Measurements from ENCODE around the gene TAOK1.

The TAOK1 gene

DNA sequence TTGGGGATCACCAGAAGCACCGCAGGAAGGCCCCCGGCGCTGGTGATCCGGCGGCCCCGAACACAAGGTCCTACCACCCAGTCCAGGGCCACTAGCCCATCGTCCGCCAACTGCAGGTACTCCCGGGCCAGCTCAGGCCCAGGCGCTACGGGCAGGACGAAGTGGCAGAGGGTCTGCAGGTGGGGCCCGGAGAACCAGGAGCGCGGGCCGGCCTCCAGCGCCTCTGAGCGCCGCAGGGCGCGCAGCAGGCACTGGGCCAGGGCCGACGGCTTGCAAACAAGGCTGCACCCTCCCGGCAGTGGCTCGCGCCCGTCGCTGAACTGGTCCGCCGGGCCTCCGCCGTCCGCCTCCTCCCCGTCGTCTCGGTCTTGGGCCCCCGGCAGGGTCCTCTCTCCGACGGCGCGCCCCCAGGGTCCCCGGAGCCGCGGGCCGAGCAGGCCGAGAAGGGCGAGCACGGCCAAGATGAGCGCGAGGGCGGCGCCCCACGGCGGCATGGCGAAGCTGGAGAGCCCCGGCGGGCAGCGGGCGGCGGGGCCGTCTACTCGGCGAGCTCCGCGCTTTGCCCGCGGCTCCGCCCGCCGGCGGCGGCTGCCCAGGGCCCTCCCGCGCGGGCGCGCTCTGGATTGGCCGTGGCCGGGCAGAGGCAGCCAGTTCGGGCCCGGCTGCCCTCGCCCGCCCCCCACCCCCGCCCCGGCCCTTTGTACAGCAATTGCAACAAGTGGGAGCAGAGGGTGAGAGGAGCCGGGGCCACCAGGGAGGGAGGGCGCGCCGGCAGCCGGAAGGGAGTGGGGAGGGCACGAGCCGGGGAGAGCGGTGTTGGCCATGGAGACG is 176.5 kb downstream of the TAOK1 start, which contains the start of gene ABHD15:
ABHD15 (minus strand) TSS at position 565 of the 831 bp plus-strand sequence; CDS start at position 494, 71 bp downstream.
- Histone ChIP-seq H3K4me3 (replicated peaks; ENCODE audit: low read depth, low read length) (peak within 1 kb of the TSS; percentile 72), H3K27me3 (replicated peaks; ENCODE audit: control insufficient read depth, insufficient read depth, low read length) (no peaks in the 10 kb centered on the region), H3K36me3 (ENCODE audit: control insufficient read depth, insufficient read depth, low read length) (peaks cover 7% of the 10 kb centered on the region)
- TF ChIP-seq, protein P1, sequence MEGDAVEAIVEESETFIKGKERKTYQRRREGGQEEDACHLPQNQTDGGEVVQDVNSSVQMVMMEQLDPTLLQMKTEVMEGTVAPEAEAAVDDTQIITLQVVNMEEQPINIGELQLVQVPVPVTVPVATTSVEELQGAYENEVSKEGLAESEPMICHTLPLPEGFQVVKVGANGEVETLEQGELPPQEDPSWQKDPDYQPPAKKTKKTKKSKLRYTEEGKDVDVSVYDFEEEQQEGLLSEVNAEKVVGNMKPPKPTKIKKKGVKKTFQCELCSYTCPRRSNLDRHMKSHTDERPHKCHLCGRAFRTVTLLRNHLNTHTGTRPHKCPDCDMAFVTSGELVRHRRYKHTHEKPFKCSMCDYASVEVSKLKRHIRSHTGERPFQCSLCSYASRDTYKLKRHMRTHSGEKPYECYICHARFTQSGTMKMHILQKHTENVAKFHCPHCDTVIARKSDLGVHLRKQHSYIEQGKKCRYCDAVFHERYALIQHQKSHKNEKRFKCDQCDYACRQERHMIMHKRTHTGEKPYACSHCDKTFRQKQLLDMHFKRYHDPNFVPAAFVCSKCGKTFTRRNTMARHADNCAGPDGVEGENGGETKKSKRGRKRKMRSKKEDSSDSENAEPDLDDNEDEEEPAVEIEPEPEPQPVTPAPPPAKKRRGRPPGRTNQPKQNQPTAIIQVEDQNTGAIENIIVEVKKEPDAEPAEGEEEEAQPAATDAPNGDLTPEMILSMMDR (IDR thresholded peaks at IDR 0.05; ENCODE audit: insufficient read depth, low read length, poor library complexity, severe bottlenecking) = no peak
- DNase-seq (ENCODE audit: extremely low read depth, insufficient read length) = peak; percentile 80

DNA sequence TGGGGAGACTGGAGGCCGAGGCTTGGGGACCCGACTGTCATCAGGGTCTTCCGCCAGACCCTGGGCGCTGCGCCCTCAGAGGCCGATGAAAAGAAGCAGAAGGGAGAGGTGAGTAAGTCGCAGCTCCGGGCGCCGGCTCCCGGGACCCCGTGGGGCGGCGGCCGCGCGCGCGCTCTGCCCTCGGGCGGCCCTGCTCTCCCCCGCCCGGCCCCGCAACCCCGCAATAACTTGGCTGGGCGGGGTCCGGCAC is 177.1 kb downstream of the TAOK1 start:
- TF ChIP-seq, protein P1 (IDR thresholded peaks at IDR 0.05; ENCODE audit: insufficient read depth, low read length, poor library complexity, severe bottlenecking) = no peak
- no peaks in the 10 kb centered on the region for H3K27me3 ChIP-seq (replicated peaks; ENCODE audit: control insufficient read depth, insufficient read depth, low read length)
- peak overlapping the region; percentile 72 for H3K4me3 ChIP-seq (replicated peaks; ENCODE audit: low read depth, low read length)
- no peak for DNase-seq (ENCODE audit: extremely low read depth, insufficient read length)
- peaks cover 3% of the 10 kb centered on the region for H3K36me3 ChIP-seq (ENCODE audit: control insufficient read depth, insufficient read depth, low read length)

DNA sequence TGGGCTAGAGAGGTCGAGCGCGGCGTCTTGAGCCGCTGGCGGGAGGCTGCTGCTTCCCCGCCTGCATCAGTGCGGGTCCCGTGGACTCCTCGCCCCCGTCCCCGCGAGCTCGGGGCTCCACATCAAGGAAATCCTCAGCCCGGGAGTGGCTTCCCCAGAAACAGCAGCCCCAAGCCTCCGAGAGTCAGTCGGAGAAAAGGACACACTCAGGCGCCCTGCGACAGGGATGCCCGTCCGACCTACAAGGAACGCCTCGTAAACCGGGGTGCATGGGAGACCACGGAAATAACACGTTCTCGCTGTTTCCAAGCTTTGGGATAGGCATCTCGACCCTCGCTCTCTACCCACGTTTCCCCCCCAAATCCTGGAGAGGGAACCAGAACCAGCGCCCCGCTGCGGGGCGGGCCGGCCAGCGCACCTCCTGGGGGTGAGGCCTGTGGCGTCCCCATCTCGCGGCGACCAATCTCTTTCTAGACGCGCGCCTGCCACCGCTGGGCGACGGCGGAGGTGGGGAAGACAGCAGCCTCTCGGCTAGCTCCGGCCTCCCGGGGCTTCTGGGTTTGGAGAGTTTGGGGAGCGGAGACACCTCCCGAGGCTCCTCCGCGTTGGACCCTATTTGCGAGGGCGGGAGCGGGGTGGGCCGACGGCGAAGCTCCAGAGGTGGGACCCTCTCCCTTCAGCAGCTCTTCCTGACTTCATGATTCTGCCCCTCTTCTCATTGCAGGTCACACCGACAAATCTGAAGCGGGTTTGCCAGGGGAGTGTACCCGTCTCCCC is 177.6 kb downstream of the TAOK1 start:
- DNase-seq (ENCODE audit: extremely low read depth, insufficient read length) = peak; percentile 88
- peak overlapping the region; percentile 72 for H3K4me3 ChIP-seq (replicated peaks; ENCODE audit: low read depth, low read length)
- no peaks in the 10 kb centered on the region for H3K27me3 ChIP-seq (replicated peaks; ENCODE audit: control insufficient read depth, insufficient read depth, low read length)
- peaks cover 2% of the 10 kb centered on the region for H3K36me3 ChIP-seq (ENCODE audit: control insufficient read depth, insufficient read depth, low read length)
- TF ChIP-seq, protein P1 (IDR thresholded peaks at IDR 0.05; ENCODE audit: insufficient read depth, low read length, poor library complexity, severe bottlenecking) = peak; percentile 68

DNA sequence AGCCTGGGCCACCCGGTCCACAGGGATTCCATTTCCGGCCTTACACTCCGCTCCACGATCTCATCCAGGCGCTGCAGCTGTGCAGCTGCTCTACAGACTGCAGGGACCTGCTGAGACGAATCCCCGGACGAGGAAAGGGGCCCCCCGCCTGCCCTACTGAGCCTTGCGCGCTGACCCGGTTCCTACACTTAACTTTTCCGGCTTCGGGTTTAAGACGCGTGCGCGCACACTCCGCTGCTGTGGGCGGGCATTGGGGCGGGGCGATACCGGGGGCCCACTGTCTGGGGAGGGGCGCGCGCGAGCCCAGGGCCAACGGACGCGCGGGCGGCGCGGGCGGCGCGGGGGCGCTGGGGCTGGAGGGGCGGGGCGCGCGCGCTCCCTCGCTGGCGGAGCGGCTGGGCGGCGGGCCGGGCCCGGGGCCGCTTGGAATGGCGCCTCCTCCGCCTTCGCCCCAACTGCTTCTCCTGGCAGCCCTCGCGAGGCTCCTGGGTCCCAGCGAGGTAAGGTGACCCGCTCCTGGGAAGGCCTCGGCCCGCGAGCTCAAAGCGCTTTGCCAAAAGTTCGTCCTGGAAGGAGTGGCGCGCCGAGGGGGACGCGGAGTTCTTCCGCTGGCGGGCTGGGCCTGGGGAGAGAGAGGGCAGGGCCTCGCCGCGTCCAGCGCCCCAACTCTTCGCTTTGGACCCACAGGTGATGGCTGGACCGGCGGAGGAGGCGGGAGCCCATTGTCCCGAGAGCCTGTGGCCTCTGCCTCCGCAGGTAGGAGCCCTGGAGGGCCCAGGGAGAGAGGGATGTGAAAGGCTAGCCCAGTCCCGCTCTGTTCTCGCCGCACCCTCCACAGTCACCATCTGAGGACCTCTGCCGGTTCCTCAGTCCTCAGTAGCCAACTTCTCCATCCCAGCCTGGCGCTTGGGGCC is 178.4 kb downstream of the TAOK1 start, which contains the start of gene TP53I13:
TP53I13 (plus strand) TSS at position 371 of the 914 bp plus-strand sequence; CDS start at position 429, 58 bp downstream.
- Histone ChIP-seq H3K27me3 (replicated peaks; ENCODE audit: control insufficient read depth, insufficient read depth, low read length) (no peaks in the 10 kb centered on the region), H3K4me3 (replicated peaks; ENCODE audit: low read depth, low read length) (peak within 1 kb of the TSS; percentile 79), H3K36me3 (ENCODE audit: control insufficient read depth, insufficient read depth, low read length) (peaks cover 5% of the 10 kb centered on the region)
- peak; percentile 90 for DNase-seq (ENCODE audit: extremely low read depth, insufficient read length)
- TF ChIP-seq, protein P1 (IDR thresholded peaks at IDR 0.05; ENCODE audit: insufficient read depth, low read length, poor library complexity, severe bottlenecking) = no peak

DNA sequence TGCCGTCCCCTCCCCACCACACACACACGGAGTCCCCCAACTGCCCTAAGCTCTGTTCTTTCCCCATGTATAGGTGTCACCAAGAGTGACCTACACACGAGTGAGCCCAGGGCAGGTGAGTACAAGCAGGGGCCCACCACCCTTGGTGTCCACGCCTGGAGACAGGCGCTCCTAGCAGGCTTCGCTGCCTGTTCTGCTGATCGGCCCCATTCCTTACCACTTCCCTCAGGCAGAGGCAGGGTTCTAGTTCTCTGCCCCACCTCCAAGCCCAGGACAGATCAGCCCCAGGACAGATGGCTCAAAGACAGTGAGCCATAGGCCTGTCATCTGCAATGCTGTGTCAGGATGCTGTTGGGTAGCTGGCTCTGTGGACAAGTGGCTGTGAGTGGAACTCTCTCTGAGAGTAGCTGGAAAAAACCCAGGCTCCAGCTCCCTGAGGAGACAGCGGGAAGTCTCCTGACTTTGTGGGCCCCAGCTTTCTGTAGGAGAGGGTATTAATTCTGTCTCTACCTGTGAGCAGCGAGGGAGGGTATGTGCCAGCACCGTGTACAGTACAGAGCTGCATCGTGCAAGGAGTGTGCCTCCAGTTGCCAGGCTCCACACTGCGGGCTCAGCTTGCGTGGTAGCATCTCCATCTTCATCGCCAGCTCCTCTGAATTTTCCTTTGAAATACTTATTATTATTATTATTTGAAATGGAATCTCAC is 179.2 kb downstream of the TAOK1 start:
- Histone ChIP-seq H3K4me3 (replicated peaks; ENCODE audit: low read depth, low read length) (peak overlapping the region; percentile 79), H3K36me3 (ENCODE audit: control insufficient read depth, insufficient read depth, low read length) (peaks cover 7% of the 10 kb centered on the region), H3K27me3 (replicated peaks; ENCODE audit: control insufficient read depth, insufficient read depth, low read length) (no peaks in the 10 kb centered on the region)
- TF ChIP-seq, protein P1 (IDR thresholded peaks at IDR 0.05; ENCODE audit: insufficient read depth, low read length, poor library complexity, severe bottlenecking) = no peak
- DNase-seq (ENCODE audit: extremely low read depth, insufficient read length) = no peak

Measured in GM06990 (cell line).